Effector memory CD8-positive, alpha-beta T cell (primary cell): ENCODE measurements around the gene CLDN19.

ENCODE experiments used
- ATAC-seq: fragments of 150-1000 bp; cut with Tn5 transposase; replicated peaks from 2 replicates; pipeline ENCODE4 v1.10.0; 2021; ENCODE audit warnings: mild to moderate bottlenecking, moderate library complexity
- DNase-seq, 3 experiments: peaks; one replicate each; pipeline ENCODE4 v3.0.0; 2021
- H3K27ac Mint-ChIP-seq, 2 donors: one replicate each; pipeline ENCODE4 v1.8.0; 2022; ENCODE audit warnings: mild to moderate bottlenecking in 2 of 2, mixed read lengths in 2 of 2, moderate library complexity in 2 of 2
- H3K27me3 Mint-ChIP-seq, 2 donors: one replicate each; pipeline ENCODE4 v1.8.0; 2022; ENCODE audit warnings: mixed read lengths in 2 of 2
- H3K36me3 Mint-ChIP-seq: one replicate; pipeline ENCODE4 v1.8.0; 2022; ENCODE audit warnings: mild to moderate bottlenecking, moderate library complexity, mixed read lengths; ENCODE audit not compliant: insufficient read depth
- H3K4me1 Mint-ChIP-seq, 2 donors: one replicate each; pipeline ENCODE4 v1.8.0; 2022; ENCODE audit warnings: low read depth in 2 of 2, mixed read lengths in 2 of 2
- H3K4me3 Mint-ChIP-seq, 2 donors: one replicate each; pipeline ENCODE4 v1.8.0; 2022; ENCODE audit warnings: mild to moderate bottlenecking in 2 of 2, mixed read lengths in 2 of 2, moderate library complexity in 2 of 2
- H3K9me3 Mint-ChIP-seq, 2 donors: one replicate each; pipeline ENCODE4 v1.8.0; 2022; ENCODE audit warnings: mixed read lengths in 2 of 2

Gene CLDN19

DNA sequence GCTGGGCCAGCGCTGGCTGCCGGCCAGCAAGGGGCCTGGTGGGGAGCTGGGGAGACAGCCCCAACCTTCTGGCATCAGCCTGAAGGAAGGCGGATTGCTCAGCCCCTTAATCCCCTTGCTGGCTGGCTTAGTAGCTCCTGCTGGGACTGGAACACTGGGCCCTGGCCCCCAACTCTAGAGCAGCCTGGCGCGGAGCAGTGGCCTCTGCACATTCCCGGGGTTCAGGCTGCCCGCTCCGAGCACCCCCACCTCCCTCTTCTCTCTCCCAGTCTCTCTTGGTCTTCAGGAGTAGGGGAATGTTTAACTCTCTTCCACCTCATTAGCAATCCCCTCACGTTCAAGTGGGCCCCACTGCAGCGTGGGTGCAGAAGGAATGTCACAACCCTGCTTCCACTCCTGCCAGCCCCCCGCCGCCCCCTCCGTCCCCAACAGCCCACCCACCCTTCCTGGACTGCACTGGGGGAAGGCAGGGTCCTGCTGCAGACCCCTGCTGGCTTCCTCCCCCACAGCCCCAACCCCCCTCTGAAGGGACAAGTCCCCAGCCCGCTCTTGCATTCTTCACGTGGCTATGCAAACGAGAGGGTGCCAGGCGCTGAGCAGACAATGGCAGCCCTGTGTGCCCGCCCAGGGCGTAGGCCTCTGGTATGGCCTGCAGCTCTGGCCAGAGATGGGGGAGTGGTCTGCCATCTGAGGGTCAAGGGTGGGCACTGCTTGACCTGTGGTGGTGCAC, 980 bp upstream of the CLDN19 start:
- DNase-seq (no peak), ATAC-seq (no peak)
- H3K4me1 Mint-ChIP-seq: peaks cover 0 to 1% of the 10 kb centered on the region in 2 donors
- peaks cover 10% of the 10 kb centered on the region for H3K36me3 Mint-ChIP-seq
- H3K9me3 Mint-ChIP-seq: no peaks in the 10 kb centered on the region
- no peak overlapping the region for H3K4me3 Mint-ChIP-seq
- no peaks in the 10 kb centered on the region for H3K27me3 Mint-ChIP-seq
- H3K27ac Mint-ChIP-seq: no peak overlapping the region

DNA sequence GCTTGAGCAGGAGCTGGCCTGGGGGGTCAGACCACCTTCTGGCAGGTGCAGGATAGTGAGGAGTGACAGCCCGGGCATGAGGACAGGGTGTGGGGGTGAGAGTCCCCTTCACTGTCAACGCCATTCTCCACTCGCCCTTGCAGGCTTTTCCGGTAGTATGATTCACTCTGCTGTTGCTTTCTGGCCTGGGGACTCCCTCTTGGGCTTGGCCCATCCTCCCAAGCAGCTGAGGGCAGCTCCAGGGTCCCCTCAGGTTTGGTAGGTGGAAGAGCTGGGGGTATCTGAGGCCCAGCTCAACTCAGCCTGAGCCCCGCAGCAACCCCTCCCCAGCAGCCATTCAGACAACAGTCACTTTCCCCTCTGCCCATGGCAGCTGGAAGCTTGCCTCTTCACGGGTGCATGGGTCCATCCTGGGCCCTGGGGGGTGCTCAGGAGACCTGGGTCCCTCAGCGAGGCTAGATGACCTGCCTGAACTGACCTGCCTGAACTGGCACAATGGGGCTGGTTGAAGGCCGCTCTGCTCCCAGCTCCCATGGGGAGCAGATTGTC, 1.3 kb downstream of the CLDN19 start:
- Mint-ChIP-seq H3K27ac (peak overlapping the region in 1 of 2 donors; percentile 54), H3K4me1 (peaks cover 0 to 1% of the 10 kb centered on the region in 2 donors), H3K36me3 (peaks cover 6% of the 10 kb centered on the region), H3K9me3 (no peaks in the 10 kb centered on the region), H3K27me3 (no peaks in the 10 kb centered on the region), H3K4me3 (no peak overlapping the region)
- DNase-seq (no peak), ATAC-seq (no peak)

DNA sequence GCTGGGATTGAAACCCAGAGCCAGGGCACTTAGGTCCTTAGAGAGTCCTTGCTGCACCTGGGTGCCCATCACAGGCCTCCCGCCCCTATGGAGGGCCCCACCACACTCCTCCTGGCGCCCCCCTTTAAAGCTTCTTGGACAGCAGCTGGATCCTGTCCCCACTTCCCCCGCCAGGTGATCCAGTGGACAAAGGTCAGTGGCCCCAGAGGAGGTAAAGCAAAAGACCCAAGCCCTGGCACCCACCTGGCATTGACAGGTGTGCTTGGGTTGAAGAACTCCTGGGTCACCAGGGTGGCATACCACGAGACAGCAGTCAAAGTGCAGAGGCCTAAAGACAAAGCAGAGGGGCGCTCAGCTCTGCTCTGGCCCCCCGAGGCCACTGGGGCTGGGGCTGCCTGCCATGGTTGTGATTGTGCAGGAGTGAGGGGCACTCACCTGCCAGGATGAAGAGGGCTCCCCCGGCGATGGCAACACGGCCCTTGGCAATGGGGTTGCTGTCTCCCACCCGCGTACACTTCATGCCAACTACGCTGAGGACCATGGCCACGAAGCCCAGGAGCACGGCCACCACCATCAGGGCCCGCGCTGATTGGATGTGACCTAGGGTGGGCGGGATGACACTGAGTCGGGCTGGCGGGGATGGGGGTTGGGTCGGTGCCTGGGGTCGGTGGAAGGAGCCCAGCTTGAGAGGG, 1.9 kb downstream of the CLDN19 start:
- no peaks in the 10 kb centered on the region for H3K27me3 Mint-ChIP-seq
- H3K36me3 Mint-ChIP-seq: peaks cover 6% of the 10 kb centered on the region
- DNase-seq (no peak), ATAC-seq (no peak)
- H3K9me3 Mint-ChIP-seq: no peaks in the 10 kb centered on the region
- H3K4me3 Mint-ChIP-seq: no peak overlapping the region
- peaks cover 0 to 1% of the 10 kb centered on the region in 2 donors for H3K4me1 Mint-ChIP-seq
- no peak overlapping the region for H3K27ac Mint-ChIP-seq

DNA sequence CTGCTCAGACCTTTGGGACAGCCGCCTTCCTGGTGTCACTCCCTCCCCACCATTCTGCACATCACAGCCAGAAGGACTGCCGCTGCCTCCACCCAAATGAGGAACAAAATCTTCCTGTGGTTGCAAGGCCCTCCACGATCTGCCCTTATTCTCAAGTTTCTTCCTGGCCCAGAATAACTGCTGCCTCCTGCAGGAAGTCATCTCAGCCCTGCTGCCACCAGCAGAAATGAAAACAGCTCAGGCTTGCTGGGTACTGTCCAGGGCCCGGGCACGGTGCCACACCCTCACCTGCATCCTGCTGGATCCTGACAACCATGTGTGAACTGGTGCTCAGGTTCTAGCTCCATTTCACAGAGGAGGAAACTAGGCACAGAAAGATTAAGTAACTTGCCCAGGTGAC, 2.8 kb downstream of the CLDN19 start:
- Mint-ChIP-seq H3K4me1 (peaks cover 0 to 1% of the 10 kb centered on the region in 2 donors), H3K27me3 (no peaks in the 10 kb centered on the region), H3K36me3 (peaks cover 6% of the 10 kb centered on the region), H3K27ac (no peak overlapping the region), H3K4me3 (no peak overlapping the region), H3K9me3 (no peaks in the 10 kb centered on the region)
- DNase-seq (no peak), ATAC-seq (no peak)

DNA sequence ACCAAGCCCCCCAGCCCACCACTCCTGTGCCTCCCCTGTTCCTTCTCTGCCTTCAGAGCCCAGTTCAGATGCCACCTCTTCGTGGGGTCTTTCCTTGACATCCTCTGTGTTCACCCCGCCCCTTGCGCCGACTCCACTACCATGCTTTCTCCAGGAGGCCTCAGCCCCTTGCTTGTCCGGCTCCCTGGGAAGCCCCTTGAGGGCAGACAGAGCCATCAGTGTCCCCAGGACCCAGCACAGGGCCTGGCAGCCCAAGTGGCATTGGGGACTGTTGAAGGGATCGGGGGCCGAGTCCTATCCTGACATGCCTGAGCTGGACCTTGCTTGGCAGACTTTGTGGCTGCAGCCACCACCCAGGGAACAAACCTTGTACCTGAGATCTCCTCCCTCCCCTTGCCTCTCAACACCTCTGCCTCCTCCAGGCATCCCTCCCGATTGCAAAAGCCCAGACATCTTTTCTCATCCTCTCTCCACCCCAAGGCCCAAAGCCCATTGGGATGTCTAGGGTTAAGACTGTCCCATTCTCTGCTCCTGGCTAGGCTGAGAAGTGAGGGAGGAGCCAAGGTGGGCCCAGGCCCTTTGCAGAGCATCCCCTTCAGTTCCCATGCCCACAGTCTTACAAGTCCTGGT, 3.4 kb downstream of the CLDN19 start:
- Mint-ChIP-seq H3K4me3 (no peak overlapping the region), H3K36me3 (peaks cover 6% of the 10 kb centered on the region), H3K9me3 (no peaks in the 10 kb centered on the region), H3K4me1 (peaks cover 0 to 1% of the 10 kb centered on the region in 2 donors), H3K27ac (no peak overlapping the region), H3K27me3 (no peaks in the 10 kb centered on the region)
- no peak for DNase-seq
- ATAC-seq: no peak

DNA sequence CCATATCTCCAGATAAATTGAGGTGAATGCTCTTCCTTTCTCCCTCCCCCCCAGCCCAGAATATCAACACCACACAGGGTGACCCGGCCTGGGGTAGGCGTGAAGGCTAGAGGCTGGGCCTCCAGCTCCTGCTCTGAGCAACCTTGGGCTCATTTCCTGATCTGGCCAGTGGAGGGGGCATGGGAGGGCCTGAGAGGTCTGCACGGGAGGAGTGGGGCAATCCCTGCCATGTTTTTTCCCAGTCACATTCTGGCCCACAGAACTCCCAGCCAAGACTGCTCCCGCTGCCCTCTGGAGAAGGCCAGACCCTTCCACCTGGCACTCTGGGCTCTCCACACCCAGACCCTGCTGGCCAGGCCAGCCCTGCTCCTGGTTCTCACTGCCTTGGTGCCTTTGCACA, 3.9 kb downstream of the CLDN19 start:
- ATAC-seq (no peak), DNase-seq (no peak)
- no peaks in the 10 kb centered on the region for H3K9me3 Mint-ChIP-seq
- H3K27me3 Mint-ChIP-seq: no peaks in the 10 kb centered on the region
- peaks cover 0 to 1% of the 10 kb centered on the region in 2 donors for H3K4me1 Mint-ChIP-seq
- H3K4me3 Mint-ChIP-seq: no peak overlapping the region
- no peak overlapping the region for H3K27ac Mint-ChIP-seq
- peaks cover 6% of the 10 kb centered on the region for H3K36me3 Mint-ChIP-seq

DNA sequence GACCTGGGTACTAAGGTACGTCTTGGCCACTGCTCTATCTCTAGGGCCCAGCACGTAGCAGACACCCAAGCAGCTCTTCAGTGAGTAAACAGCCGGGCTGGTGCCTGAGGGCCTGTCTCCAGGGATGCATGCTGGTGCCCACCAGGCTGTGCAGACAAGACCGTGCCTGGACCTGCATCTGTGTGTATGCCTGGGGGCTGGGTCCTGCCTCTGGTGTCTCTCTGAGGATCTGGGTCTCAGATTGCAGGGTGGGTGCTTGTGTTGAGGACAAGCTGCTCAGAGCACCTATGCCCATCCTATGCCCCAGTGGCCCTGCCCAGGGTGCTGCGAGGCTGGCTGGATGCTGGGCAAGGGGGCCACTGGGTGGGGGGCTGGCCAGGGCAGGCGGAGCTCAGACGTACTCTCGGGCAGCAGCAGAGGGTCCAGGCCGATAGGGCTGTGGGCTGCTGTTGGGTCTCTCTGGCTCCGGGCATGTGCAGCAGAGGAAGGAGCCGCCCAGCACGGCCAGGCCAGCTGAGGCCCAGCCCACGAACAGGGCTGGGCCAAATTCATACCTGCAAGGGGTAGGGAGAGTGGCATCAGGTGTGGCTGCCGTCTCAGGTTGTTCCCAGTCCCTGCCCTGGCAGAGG, 4.4 kb downstream of the CLDN19 start:
- H3K36me3 Mint-ChIP-seq: peaks cover 6% of the 10 kb centered on the region

DNA sequence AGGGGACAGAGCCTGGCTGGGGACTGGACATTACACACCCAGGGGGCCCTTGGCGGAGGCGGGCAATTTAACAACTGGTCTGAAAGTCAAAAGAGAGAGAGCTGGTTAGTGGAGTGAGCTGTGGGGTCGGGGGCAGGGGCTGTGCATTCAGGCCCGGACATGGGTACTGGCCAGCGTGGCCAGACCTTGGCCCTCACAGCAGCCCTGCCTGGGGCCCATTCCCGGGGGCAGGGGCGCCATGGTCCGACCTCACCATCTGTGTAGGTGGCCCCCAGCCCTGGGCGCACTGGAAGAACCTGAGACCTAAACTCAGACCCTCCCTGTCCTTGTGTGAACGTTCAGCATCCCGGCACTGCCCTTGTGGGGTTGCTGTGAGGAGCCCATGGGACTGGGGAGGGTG, 5.0 kb downstream of the CLDN19 start:
- H3K4me3 Mint-ChIP-seq: no peak overlapping the region
- no peaks in the 10 kb centered on the region for H3K9me3 Mint-ChIP-seq
- ATAC-seq: no peak
- no peaks in the 10 kb centered on the region for H3K27me3 Mint-ChIP-seq
- peaks cover 0 to 1% of the 10 kb centered on the region in 2 donors for H3K4me1 Mint-ChIP-seq
- DNase-seq: no peak
- H3K27ac Mint-ChIP-seq: no peak overlapping the region
- H3K36me3 Mint-ChIP-seq: peaks cover 6% of the 10 kb centered on the region

More for the DNA sequence above, 4.4 kb downstream of the CLDN19 start:
- H3K4me3 Mint-ChIP-seq: no peak overlapping the region
- peaks cover 0 to 1% of the 10 kb centered on the region in 2 donors for H3K4me1 Mint-ChIP-seq
- H3K27ac Mint-ChIP-seq: no peak overlapping the region
- H3K9me3 Mint-ChIP-seq: no peaks in the 10 kb centered on the region
- DNase-seq: no peak
- H3K27me3 Mint-ChIP-seq: no peaks in the 10 kb centered on the region
- ATAC-seq: no peak

DNA sequence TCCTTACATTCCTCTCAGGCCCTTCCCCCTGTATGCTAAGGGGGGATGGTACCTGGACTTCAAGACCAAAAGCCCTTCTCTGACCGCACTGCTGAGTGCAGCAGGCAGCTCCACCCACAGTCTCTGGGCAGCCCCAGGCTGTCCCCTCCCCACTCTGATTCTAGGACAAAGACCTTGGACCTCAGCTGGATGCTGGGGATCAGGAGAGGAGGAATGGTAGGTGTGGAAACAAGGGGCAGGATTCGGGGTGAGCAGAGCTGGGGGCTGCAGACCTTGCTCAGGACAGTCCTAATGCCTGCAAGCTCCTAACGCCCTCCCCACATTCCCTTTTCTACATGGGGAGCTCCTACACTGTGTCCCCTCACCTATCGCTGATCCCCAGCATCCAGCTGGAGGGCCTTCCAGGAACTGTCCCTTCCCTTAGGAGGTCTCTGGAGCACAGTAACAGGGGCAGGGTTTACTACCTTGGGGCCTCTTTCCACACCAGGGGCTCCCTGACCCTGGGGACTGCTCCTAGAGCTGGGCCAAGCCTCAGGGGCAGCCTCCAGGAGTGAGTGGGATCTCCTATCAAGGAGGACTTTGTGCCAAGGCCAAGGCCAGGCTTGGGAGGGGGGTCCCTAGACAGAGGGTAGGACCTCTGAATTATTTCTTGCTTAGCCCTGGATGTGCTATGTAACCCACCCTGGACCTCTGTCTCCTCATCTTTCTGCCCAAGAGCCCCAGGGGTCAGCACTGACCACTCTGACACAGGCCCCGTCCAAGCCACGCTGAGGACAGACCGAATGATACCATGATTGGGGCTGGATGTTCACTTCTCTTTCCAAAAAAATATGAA, 5.6 kb downstream of the CLDN19 start:
- Mint-ChIP-seq H3K4me3 (no peak overlapping the region), H3K4me1 (peaks cover 0 to 1% of the 10 kb centered on the region in 2 donors), H3K27ac (peak overlapping the region in 1 of 2 donors; percentile 57), H3K9me3 (no peaks in the 10 kb centered on the region), H3K27me3 (no peaks in the 10 kb centered on the region), H3K36me3 (peaks cover 5% of the 10 kb centered on the region)
- ATAC-seq (no peak), DNase-seq (no peak)

DNA sequence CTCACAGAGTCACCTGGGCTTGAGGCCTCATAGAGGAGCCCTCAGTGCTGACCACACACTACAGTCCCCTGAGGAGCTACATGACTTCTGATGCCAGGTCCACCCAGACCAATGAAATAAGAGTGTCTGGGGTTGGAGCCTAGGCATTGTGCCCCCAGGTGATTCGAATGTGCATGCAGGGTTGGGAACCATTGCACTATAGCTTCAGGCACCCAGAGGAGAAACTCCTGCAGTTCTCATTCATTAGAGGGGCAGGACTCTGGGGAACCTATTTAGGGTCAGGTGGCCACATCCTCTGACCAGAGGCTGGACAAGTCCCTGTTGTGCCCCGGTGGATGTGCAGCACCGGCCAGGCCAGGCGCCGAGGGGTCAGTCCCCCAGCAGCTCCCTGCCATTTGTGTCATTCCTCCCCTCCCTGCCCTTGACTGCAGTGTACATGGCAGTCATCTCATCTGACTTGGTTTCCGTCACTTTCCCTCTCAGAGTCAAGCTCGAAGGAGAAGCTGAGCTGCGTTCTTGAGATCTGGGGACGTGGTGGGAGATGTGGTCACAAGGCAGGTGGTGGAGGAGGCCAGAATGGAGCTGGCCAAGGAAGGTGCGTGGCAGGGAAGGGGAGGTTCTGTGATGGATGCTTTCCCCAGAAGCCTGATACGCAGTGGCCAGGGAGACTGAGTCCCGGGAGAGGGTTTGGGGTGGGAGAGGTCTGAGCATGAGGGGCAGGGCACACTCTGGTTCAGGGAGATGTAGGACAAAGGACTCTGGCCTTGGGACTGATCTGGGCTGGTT, 6.4 kb downstream of the CLDN19 start:
- Mint-ChIP-seq H3K36me3 (peaks cover under 1% of the 10 kb centered on the region), H3K9me3 (no peaks in the 10 kb centered on the region), H3K27me3 (no peaks in the 10 kb centered on the region), H3K4me3 (no peak overlapping the region), H3K27ac (peak overlapping the region in 1 of 2 donors; percentile 57), H3K4me1 (peaks cover 0 to 1% of the 10 kb centered on the region in 2 donors)
- DNase-seq (no peak), ATAC-seq (no peak)

DNA sequence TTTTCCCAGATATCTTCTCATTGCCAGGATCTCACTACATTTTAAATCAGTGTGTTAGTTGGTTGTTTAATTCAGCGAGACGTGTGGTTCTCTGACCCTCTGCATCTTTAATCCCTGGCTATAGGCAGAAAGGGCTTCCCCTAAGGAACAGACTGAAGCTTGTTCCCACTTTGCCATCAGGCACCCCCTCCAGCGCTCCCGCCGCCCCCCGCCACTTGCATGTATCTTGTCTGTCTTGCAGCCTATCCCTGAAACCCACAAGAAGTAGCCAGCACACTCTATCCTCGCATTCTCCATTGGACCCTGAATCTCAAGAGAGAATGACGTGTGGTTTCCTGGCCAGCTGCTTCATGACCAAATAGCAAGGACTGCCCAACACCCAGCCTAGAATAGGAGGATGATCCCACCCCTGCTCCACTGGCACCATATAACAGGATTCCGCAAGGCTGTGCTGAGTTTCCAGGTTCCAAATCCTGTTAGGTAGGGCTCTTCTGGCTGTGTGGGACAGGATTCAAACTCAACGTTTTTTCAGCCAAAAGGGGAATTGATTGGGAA, 7.8 kb downstream of the CLDN19 start:
- no peaks in the 10 kb centered on the region for H3K27me3 Mint-ChIP-seq
- H3K36me3 Mint-ChIP-seq: no peaks in the 10 kb centered on the region
- ATAC-seq (no peak), DNase-seq (no peak)
- H3K4me3 Mint-ChIP-seq: no peak overlapping the region
- no peaks in the 10 kb centered on the region for H3K9me3 Mint-ChIP-seq
- no peak overlapping the region for H3K27ac Mint-ChIP-seq
- H3K4me1 Mint-ChIP-seq: peaks cover 0 to 1% of the 10 kb centered on the region in 2 donors

DNA sequence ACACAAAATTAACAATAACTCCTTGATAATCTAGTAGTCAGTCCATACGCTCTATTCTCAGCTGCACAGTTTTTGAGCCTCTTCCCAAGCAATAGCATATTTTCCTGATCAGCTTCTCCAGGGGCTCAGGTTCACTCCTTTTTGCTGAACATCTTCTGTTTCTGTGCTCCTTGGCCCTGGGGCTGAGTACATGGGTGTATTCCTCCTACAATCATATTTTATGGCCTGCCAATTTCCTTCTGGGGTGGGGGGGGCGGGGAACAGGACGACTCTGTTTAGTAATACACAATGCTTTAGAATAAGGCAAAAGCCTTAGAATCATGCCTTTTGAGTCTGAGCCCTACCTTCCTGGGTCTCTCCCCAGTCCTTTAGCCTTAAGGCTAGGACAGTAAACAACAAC, 8.5 kb downstream of the CLDN19 start:
- Mint-ChIP-seq H3K27me3 (no peaks in the 10 kb centered on the region), H3K9me3 (no peaks in the 10 kb centered on the region), H3K27ac (no peak overlapping the region), H3K36me3 (no peaks in the 10 kb centered on the region), H3K4me1 (no peaks in the 10 kb centered on the region), H3K4me3 (no peak overlapping the region)
- ATAC-seq (no peak), DNase-seq (no peak)
